IPS-NIHi11 (cell line): ENCODE results near the gene OR2L8.

Experiments used
- DNase-seq: peaks from one replicate; pipeline ENCODE4 v3.0.0; 2012; ENCODE audit warnings: mixed read lengths, low spot score

The OR2L8 gene

GRCh38 chr1:247992986-247993385, 44.3 kb downstream of the OR2L8 start:
- no peak for DNase-seq

GRCh38 chr1:247998811-247999210, 50.2 kb downstream of the OR2L8 start:
- DNase-seq, result no peak
